GM19025 (cell line): ENCODE measurements around the gene CCDC187.

ENCODE experiments used
- ATAC-seq: cut with Tn5 transposase; IDR thresholded peaks from one replicate; pipeline ENCODE4 v1.9.1; 2021; ENCODE audit warnings: mild to moderate bottlenecking, low read depth, moderate library complexity; ENCODE audit not compliant: unreplicated experiment

The CCDC187 gene

DNA sequence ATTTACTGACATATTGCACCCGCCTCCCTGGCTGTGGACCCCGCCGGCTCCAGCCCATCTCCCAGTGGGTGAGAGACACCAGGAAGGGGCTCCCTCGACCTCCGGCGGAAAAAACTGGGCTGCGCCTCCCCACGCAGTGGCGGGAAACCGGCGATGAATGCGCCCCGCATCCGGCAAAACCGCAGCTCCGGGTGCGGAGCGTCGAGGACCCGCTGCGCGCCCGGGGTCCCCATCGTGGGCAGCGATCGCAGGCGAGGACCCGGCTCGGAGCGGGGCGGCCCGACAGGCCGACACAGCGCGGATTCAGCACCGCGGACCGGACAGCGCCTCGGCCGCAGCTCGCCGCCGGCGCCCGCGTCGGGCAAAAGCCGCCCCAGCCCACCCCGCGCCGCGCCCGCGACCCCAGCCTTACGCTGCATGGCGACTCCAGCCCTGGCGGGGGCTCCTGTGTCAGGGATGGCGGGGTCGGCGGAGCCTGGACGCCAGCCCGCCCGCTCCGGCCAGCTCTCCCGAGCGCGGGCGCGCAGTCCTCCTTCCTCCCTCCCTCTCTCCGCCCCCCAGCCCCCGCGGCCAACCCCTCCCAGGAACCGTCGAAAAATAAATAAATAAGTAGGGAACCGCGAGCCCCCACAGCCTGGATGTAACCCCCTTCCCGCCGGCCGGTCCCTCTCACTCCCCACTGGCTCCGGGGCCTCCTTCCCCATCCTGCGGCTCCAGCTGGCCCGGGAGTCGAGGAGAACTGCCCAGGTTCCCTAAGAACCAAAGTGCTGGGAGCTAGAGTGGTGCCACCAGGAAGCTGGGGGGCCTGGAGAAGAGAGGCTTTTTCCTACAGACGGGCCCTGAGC, 102.1 kb downstream of the CCDC187 start:
- no peak for ATAC-seq

DNA sequence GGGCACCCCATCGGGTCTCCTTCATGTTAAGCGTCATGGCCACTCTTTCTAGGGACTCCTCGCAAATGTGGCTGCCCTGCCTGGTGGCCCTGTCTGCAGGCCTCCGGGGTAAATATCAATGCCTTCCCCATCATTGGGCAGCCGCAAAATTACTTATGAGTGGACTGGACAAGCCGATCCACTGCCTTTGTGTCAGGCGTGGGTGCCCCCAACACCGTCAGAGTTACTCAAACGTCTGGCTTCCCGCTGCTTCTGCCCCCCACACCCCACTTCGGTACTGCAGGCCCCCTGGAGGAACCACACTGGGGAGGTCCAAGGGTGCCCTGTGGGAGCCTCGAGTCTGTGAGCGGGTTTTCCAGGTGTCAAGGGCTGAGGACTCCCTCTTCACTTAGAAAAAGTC, 102.7 kb downstream of the CCDC187 start:
- no peak for ATAC-seq

DNA sequence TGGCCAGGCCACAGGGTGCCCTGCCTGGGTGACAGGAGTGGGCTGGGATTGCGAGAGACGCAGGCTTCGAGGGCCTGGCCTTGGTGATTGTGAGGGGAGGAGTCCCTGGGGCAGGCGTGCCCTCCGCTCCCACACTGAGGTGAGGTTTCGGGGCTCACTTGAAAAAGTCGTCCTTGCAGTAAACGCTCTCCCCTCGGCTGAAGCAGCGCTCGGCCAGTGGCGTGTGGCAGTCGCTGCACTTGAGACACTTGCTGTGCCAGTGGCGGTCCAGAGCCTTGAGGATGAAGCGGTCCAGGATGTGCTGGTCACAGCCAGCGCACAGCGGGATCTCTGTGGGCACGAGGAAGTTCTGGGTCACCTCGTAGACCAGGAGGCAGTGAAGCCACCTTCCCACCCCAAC, 103.5 kb downstream of the CCDC187 start:
- no peak for ATAC-seq
